Retinal pigment epithelial cell (primary cell): ENCODE measurements around the gene PIP4K2A.

Experiments used
- DNase-seq: peaks from one replicate; pipeline ENCODE4 v3.0.0-alpha.2; 2010; ENCODE audit warnings: low read depth
- H3K4me3 ChIP-seq: 2 replicates; pipeline ENCODE4 v1.5.1; 2011; ENCODE audit warnings: mild to moderate bottlenecking, low read length, control low read depth, moderate library complexity
- CTCF ChIP-seq: conservative IDR thresholded peaks from 2 replicates; pipeline ENCODE4 v1.5.1; 2011; ENCODE audit warnings: low read depth, low read length, control low read depth, inconsistent platforms

The PIP4K2A gene

GRCh38 chr10:22635650-22636049 is 78.7 kb downstream of the PIP4K2A start:
- no peak for DNase-seq
- no peak overlapping the region for H3K4me3 ChIP-seq
- TF ChIP-seq CTCF = no peak

GRCh38 chr10:22634606-22635459 is 79.5 kb downstream of the PIP4K2A start:
- DNase-seq = no peak
- no peak for TF ChIP-seq CTCF
- no peak overlapping the region for H3K4me3 ChIP-seq

GRCh38 chr10:22634093-22634492 is 80.3 kb downstream of the PIP4K2A start:
- H3K4me3 ChIP-seq = no peak overlapping the region
- DNase-seq = no peak
- no peak for TF ChIP-seq CTCF

- TF ChIP-seq CTCF = no peak
- no peak for DNase-seq
- no peak overlapping the region for H3K4me3 ChIP-seq
These were observed 80.8 kb downstream of the PIP4K2A start for GRCh38 chr10:22633528-22633927.

GRCh38 chr10:22633106-22633505 is 81.3 kb downstream of the PIP4K2A start:
- no peak for TF ChIP-seq CTCF
- no peak overlapping the region for H3K4me3 ChIP-seq
- DNase-seq = no peak

GRCh38 chr10:22631646-22632278 is 82.6 kb downstream of the PIP4K2A start:
- no peak overlapping the region for H3K4me3 ChIP-seq
- no peak for TF ChIP-seq CTCF
- no peak for DNase-seq

- no peak for DNase-seq
- no peak overlapping the region for H3K4me3 ChIP-seq
- no peak for TF ChIP-seq CTCF
These were observed 83.2 kb downstream of the PIP4K2A start for GRCh38 chr10:22631185-22631584.
